Psoas muscle (tissue), 8 donors: Measurements from ENCODE around the gene FMN2. TPM values are rescaled to one million over a fixed set of nuclear protein-coding genes. Genes with fewer than 3 reads are reported as not detected.

Experiments used
- ATAC-seq, 4 donors: fragments of 200-7000 bp; cut with Tn5 transposase; one replicate each; pipeline ENCODE4 v1.9.1; 2020; ENCODE audit warnings: moderate library complexity in 3 of 4, mild to moderate bottlenecking in 2 of 4
- DNase-seq, 2 donors: peaks; one replicate each; pipeline ENCODE4 v3.0.0-alpha.2; 2020
- H3K27ac ChIP-seq: fragments of 200-600 bp; one replicate; pipeline ENCODE4 v1.8.0; 2022
- H3K27me3 ChIP-seq, 3 donors: fragments of 200-600 bp in 1 of 3; one replicate each; pipeline versions ENCODE4 v1.6.1 to v1.8.0; 2013 to 2022; ENCODE audit warnings: low read length in 2 of 3, mild to moderate bottlenecking in 2 of 3, moderate library complexity in 1 of 3; ENCODE audit not compliant: insufficient read depth in 3 of 3
- H3K36me3 ChIP-seq, 2 donors: fragments of 200-600 bp in 1 of 2; one replicate each; pipeline versions ENCODE4 v1.6.1 to v1.8.0; 2013 to 2022; ENCODE audit warnings: low read depth in 1 of 2, mild to moderate bottlenecking in 1 of 2, moderate library complexity in 1 of 2; ENCODE audit not compliant: insufficient read depth in 1 of 2
- H3K4me1 ChIP-seq: fragments of 200-600 bp; one replicate; pipeline ENCODE4 v1.8.0; 2022
- H3K4me3 ChIP-seq: fragments of 200-600 bp; one replicate; pipeline ENCODE4 v1.8.0; 2022; ENCODE audit warnings: mild to moderate bottlenecking
- H3K9me3 ChIP-seq: fragments of 200-600 bp; one replicate; pipeline ENCODE4 v1.8.0; 2022
- CTCF ChIP-seq: fragments of 200-600 bp; IDR thresholded peaks from one replicate; pipeline ENCODE4 v1.8.0; 2022; ENCODE audit warnings: antibody characterized with exemption
- WGBS, 3 donors: extraction: QIAGEN DNeasy Blood & Tissue Kit; methylation state at CpG; one replicate each; pipeline versions ENCODE4 v1.1.6 to v1.1.7; 2013; 5-methylcytosine and 5-hydroxymethylcytosine counted together
- intact Hi-C, 2 donors: fragments of 100-400 bp; cut with DNase I; formaldehyde crosslinking; loops; one replicate each; pipeline versions ENCODE4 v1.11.0 to v1.14.2; 2022
- polyA plus RNA-seq, 3 donors: library from polyadenylated mRNA; stranded (reverse); fragments of 200-250 nt; gene quantifications; one replicate each; pipeline ENCODE4 v1.2.3, GENCODE V29; 2013
- total RNA-seq, 4 donors: library from RNA; stranded (reverse); fragmentation: NEBNext Ultra II Directional in 2 of 4; extraction: Animal tissue kit (Norgen Biotek cat#: 25700) in 2 of 4; gene quantifications; one replicate each; pipeline versions ENCODE4 v1.2.1 to v1.2.4, GENCODE V29; 2021 to 2023
- donor health status: healthy with polysubstance abuse.
- donor health status: DM: no; HTN: no; CAD: no; lungs with moderate emphysema.
- donor health status: Bipolar disorder and iron deficiency.
- donor health status: healthy.
- donor health status: DM: yes; HTN: yes; CAD: no.
- donor health status: DM: no; HTN: no; CAD: no.
- donor health status: DM: no; HTN: no; CAD: no.
- donor health status: DM: yes; HTN: yes; CAD: no.

FMN2 gene
- total and polyA plus RNA-seq, 7 donors: 0.15 to 1.1 (median 0.52) TPM; not detected in 2

GRCh38 chr1:240190881-240191401, 99.3 kb downstream of the FMN2 start:
- WGBS, 3 donors: 3 to 9% (median 6%) methylated on average over 6 of the region's 6 CpGs
- peak; percentile 9 for TF ChIP-seq CTCF
- Histone ChIP-seq H3K27me3 (no peaks in the 10 kb centered on the region), H3K9me3 (no peaks in the 10 kb centered on the region), H3K4me1 (no peaks in the 10 kb centered on the region), H3K27ac (no peak overlapping the region), H3K36me3 (no peaks in the 10 kb centered on the region), H3K4me3 (no peak overlapping the region)
- intact Hi-C loops: no loop called here
- ATAC-seq (peak in 2 of 4 donors; percentile 27 to 57), DNase-seq (no peak)

DNA sequence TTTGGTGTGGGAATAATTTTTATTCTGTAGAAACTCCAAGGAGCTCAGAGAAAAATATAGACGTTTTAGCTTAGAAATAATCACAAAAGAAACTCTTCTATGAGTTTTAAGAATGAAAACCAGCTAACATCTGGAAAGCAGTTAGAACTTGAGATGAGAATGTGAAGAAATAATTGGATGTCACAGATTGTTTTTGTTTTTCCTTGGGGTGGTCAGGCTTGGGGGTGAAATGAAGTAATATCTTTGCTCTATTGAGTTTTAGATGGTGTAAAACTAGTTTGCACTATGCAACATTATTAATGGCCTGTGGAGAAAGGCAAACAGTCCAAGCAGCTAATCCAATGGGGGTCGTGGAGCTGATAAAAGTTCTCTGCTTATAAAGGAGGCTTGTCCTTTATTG, 101.2 kb downstream of the FMN2 start:
- no peak for ATAC-seq
- no peaks in the 10 kb centered on the region for H3K36me3 ChIP-seq
- no peaks in the 10 kb centered on the region for H3K4me1 ChIP-seq
- no peaks in the 10 kb centered on the region for H3K9me3 ChIP-seq
- 53 to 55% (median 53%) methylated on average over 2 of the region's 2 CpGs for WGBS, 3 donors
- DNase-seq: no peak
- no peak for TF ChIP-seq CTCF
- intact Hi-C loops: no loop called here
- no peaks in the 10 kb centered on the region for H3K27me3 ChIP-seq
- H3K27ac ChIP-seq: no peak overlapping the region
- no peak overlapping the region for H3K4me3 ChIP-seq

GRCh38 chr1:240193679-240194078, 102.0 kb downstream of the FMN2 start:
- DNase-seq (no peak), ATAC-seq (no peak)
- WGBS, 3 donors: 49 to 66% (median 59%) methylated on average over 3 of the region's 3 CpGs
- intact Hi-C loops: no loop called here
- no peak overlapping the region for H3K4me3 ChIP-seq
- no peaks in the 10 kb centered on the region for H3K9me3 ChIP-seq
- no peaks in the 10 kb centered on the region for H3K27me3 ChIP-seq
- no peak overlapping the region for H3K27ac ChIP-seq
- no peak for TF ChIP-seq CTCF
- no peaks in the 10 kb centered on the region for H3K4me1 ChIP-seq
- no peaks in the 10 kb centered on the region for H3K36me3 ChIP-seq

- no peak overlapping the region for H3K27ac ChIP-seq
- intact Hi-C loops: no loop called here
- no peak overlapping the region for H3K4me3 ChIP-seq
- 81 to 90% (median 88%) methylated on average over 2 of the region's 2 CpGs for WGBS, 3 donors
- H3K9me3 ChIP-seq: no peaks in the 10 kb centered on the region
- no peaks in the 10 kb centered on the region for H3K4me1 ChIP-seq
- H3K27me3 ChIP-seq: no peaks in the 10 kb centered on the region
- no peak for TF ChIP-seq CTCF
- no peak for ATAC-seq
- no peaks in the 10 kb centered on the region for H3K36me3 ChIP-seq
- no peak for DNase-seq
These were observed 102.4 kb downstream of the FMN2 start for GRCh38 chr1:240194120-240194519.

GRCh38 chr1:240198376-240198775, 106.7 kb downstream of the FMN2 start:
- H3K4me3 ChIP-seq: no peak overlapping the region
- no peak for TF ChIP-seq CTCF
- H3K36me3 ChIP-seq: no peaks in the 10 kb centered on the region
- no peaks in the 10 kb centered on the region for H3K27me3 ChIP-seq
- DNase-seq: no peak
- no peaks in the 10 kb centered on the region for H3K4me1 ChIP-seq
- peaks cover 6% of the 10 kb centered on the region for H3K9me3 ChIP-seq
- ATAC-seq: no peak
- H3K27ac ChIP-seq: no peak overlapping the region
- intact Hi-C loops: no loop called here
- WGBS, 3 donors: 47 to 57% (median 49%) methylated on average over 4 of the region's 4 CpGs
